Prostate gland (tissue), 2 donors: ENCODE data around the gene SPATA2. TPM values are rescaled to one million over a fixed set of nuclear protein-coding genes. Genes with fewer than 3 reads are reported as not detected.
A peak's percentile ranks its signal among the peaks of the same experiment; 100 is the strongest.

Source experiments
- DNase-seq: peaks from one replicate; pipeline ENCODE4 v3.0.0-alpha.2; 2019; ENCODE audit warnings: low spot score
- H3K27ac ChIP-seq, 2 donors: fragments of 200-600 bp; sonication (generic); 2 replicates each; pipeline ENCODE4 v1.5.1; 2017 to 2019
- H3K27me3 ChIP-seq: fragments of 200-600 bp; sonication (generic); replicated peaks from 2 replicates; pipeline ENCODE4 v1.5.1; 2019; ENCODE audit not compliant: insufficient read depth
- H3K36me3 ChIP-seq, 2 donors: fragments of 200-600 bp; sonication (generic); 1 replicate in 1 of 2; 2 replicates in 1 of 2; pipeline versions ENCODE4 v1.5.1 to v1.8.1; 2017 to 2019
- H3K4me1 ChIP-seq: fragments of 200-600 bp; sonication (generic); replicated peaks from 2 replicates; pipeline ENCODE4 v1.5.1; 2019
- H3K4me3 ChIP-seq, 2 donors: fragments of 200-600 bp; sonication (generic); 2 replicates each; pipeline ENCODE4 v1.5.1; 2017 to 2019
- H3K9me3 ChIP-seq: fragments of 200-600 bp; sonication (generic); 2 replicates; pipeline ENCODE4 v1.5.1; 2017
- CTCF ChIP-seq, 4 experiments: fragments of 200-600 bp in 2 of 4; fragments of 450-650 bp in 2 of 4; sonication (generic) in 2 of 4; IDR thresholded peaks; 1 replicate in 3 of 4; 2 replicates in 1 of 4; pipeline ENCODE4 v1.5.1; 2016 to 2019; ENCODE audit warnings: antibody characterized with exemption in 4 of 4, mild to moderate bottlenecking in 2 of 4, moderate library complexity in 2 of 4
- POLR2A ChIP-seq: fragments of 450-650 bp; IDR thresholded peaks from one replicate; pipeline ENCODE4 v1.6.1; 2016; ENCODE audit warnings: antibody characterized with exemption, mild to moderate bottlenecking
- POLR2AphosphoS5 ChIP-seq: sonication (generic); formaldehyde crosslinking; IDR thresholded peaks from one replicate; pipeline ENCODE4 v1.6.1; 2017; ENCODE audit warnings: antibody characterized with exemption
- WGBS: methylation state at CpG from one replicate; pipeline ENCODE4 v1.1.5; 2018; 5-methylcytosine and 5-hydroxymethylcytosine counted together
- intact Hi-C: fragments of 100-400 bp; cut with DNase I; formaldehyde crosslinking; loops from one replicate; pipeline ENCODE4 v1.14.2; 2022
- total RNA-seq, 2 donors: library from RNA; depleted of rRNA; stranded (reverse); fragments of >200 nt; gene quantifications; one replicate each; pipeline ENCODE4 v1.1.0, GENCODE V29; 2016

SPATA2 gene
- total RNA-seq, 2 donors from 2014 or later, result 9.2 to 15.2 TPM

- Histone ChIP-seq H3K4me3 (no peak overlapping the region), H3K4me1 (no peaks in the 10 kb centered on the region), H3K9me3 (no peaks in the 10 kb centered on the region), H3K27me3 (no peaks in the 10 kb centered on the region), H3K36me3 (no peaks in the 10 kb centered on the region), H3K27ac (peak overlapping the region; percentile 29 to 38)
- DNase-seq, result no peak
- intact Hi-C loops, result no loop called here
- WGBS, result 82% methylated on average over 15 of the region's 15 CpGs
- TF ChIP-seq CTCF (IDR thresholded peaks at IDR 0.05), result no peak
- TF ChIP-seq POLR2AphosphoS5, result no peak
- TF ChIP-seq POLR2A, result no peak
Observed at GRCh38 chr20:49880724-49881445, 34.4 kb downstream of the SPATA2 start.

GRCh38 chr20:49880177-49880576 lies 35.2 kb downstream of the SPATA2 start:
- peak overlapping the region; percentile 29 to 38 for H3K27ac ChIP-seq
- intact Hi-C loops, result no loop called here

GRCh38 chr20:49878977-49879376 lies 36.4 kb downstream of the SPATA2 start:
- Histone ChIP-seq H3K4me1 (no peaks in the 10 kb centered on the region), H3K4me3 (no peak overlapping the region), H3K36me3 (no peaks in the 10 kb centered on the region), H3K27me3 (no peaks in the 10 kb centered on the region), H3K27ac (no peak overlapping the region), H3K9me3 (no peaks in the 10 kb centered on the region)
- WGBS, result 100% methylated on average over 1 of the region's 1 CpG
- intact Hi-C loops, result no loop called here
- TF ChIP-seq POLR2A (no peak), CTCF (IDR thresholded peaks at IDR 0.05) (no peak), POLR2AphosphoS5 (no peak)
- DNase-seq, result no peak

More at GRCh38 chr20:49880177-49880576, 35.2 kb downstream of the SPATA2 start:
- DNase-seq, result peak; percentile 72
- WGBS, result 25% methylated on average over 3 of the region's 3 CpGs
- Histone ChIP-seq H3K4me1 (no peaks in the 10 kb centered on the region), H3K4me3 (no peak overlapping the region), H3K9me3 (no peaks in the 10 kb centered on the region), H3K27me3 (no peaks in the 10 kb centered on the region), H3K36me3 (no peaks in the 10 kb centered on the region)
- TF ChIP-seq CTCF (IDR thresholded peaks at IDR 0.05) (no peak), POLR2AphosphoS5 (peak; percentile 70)

- Histone ChIP-seq H3K27ac (no peak overlapping the region), H3K27me3 (no peaks in the 10 kb centered on the region), H3K4me1 (no peaks in the 10 kb centered on the region), H3K36me3 (no peaks in the 10 kb centered on the region), H3K9me3 (no peaks in the 10 kb centered on the region), H3K4me3 (no peak overlapping the region)
- intact Hi-C loops, result no loop called here
- no peak for TF ChIP-seq POLR2AphosphoS5
- 64% methylated on average over 4 of the region's 4 CpGs for WGBS
- no peak for DNase-seq
Observed at GRCh38 chr20:49877386-49877921, 37.9 kb downstream of the SPATA2 start.

GRCh38 chr20:49874696-49875095 lies 40.6 kb downstream of the SPATA2 start:
- Histone ChIP-seq H3K27ac (peak overlapping the region in 1 of 2 donors; percentile 13), H3K9me3 (no peaks in the 10 kb centered on the region), H3K4me1 (no peaks in the 10 kb centered on the region), H3K4me3 (no peak overlapping the region), H3K27me3 (no peaks in the 10 kb centered on the region), H3K36me3 (no peaks in the 10 kb centered on the region)
- WGBS, result 54% methylated on average over 6 of the region's 6 CpGs
- DNase-seq, result no peak
- intact Hi-C loops, result no loop called here
- TF ChIP-seq POLR2A, result no peak
- no peak for TF ChIP-seq CTCF (IDR thresholded peaks at IDR 0.05)
- no peak for TF ChIP-seq POLR2AphosphoS5
